Fibroblast of skin of right biceps (primary cell): ENCODE data around the gene SPATA1.
"Not testable (repeated sequence)": the region's sequence is repeated elsewhere in the genome, so short reads cannot be mapped to it uniquely, and the experiment has no call there.

Experiments used
- DNase-seq: peaks from one replicate; pipeline ENCODE4 v3.0.0-alpha.2; 2013

SPATA1 gene, protein sequence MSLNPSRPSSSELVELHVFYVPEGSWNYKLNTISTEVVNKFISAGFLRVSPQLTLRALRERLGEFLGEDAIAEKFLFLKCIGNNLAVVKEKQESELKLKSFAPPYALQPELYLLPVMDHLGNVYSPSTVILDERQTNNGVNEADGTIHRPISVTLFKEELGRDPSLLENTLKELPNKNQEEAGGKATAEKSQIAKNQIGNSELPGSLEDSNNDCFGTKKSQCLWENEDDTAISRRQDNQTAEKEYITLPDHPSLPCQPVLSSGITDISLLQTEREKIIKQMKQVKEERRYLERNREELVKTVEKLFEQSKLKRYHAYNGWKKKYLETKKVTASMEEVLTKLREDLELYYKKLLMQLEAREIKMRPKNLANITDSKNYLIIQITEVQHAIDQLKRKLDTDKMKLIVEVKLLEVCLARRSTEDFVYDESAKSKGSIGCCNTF

DNA sequence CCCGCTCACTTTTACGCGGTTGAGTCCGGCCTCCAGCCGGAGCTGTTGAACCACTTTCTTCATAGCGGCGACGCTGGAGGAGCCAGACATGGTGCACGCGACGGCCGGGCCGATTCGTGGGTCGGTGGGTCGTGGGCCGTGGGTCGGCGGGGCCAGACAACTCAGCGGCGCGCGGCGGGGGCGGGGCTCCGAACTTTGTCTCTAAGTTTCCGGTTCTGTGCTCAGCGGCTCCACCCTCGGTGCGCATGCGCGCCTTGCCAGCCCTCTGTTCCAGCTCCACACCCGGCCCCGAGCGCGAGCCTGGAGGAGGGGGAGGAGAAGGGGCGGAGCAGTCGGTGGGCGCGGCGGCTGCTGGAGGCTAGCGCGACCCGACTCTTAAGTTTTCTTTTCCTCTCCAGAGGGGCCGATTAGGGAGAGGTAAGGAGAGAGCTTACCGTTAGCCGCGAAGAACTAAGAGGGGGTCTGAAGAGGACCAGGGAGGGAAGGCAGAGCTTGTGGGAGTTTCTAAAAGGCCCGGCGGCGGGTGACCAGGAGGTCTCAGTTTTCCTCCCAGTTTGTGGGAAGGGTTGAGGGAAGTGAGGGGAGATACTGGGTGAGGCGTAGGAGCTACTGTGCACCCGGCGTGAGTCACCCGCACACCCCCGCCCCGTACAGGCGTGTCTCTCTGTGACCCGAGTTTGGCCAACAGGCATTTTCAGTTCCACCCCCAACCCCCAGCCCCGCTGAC is at the start of gene SPATA1, which contains the start of gene GNG5:
SPATA1 (plus strand) TSS at position 385 of the 727 bp plus-strand sequence. CDS start 9,974 bp downstream, outside the sequence.
GNG5 (minus strand) TSS at position 580 of the 727 bp plus-strand sequence; CDS start at position 90, 490 bp downstream.
- DNase-seq, result peak; percentile 97

DNA sequence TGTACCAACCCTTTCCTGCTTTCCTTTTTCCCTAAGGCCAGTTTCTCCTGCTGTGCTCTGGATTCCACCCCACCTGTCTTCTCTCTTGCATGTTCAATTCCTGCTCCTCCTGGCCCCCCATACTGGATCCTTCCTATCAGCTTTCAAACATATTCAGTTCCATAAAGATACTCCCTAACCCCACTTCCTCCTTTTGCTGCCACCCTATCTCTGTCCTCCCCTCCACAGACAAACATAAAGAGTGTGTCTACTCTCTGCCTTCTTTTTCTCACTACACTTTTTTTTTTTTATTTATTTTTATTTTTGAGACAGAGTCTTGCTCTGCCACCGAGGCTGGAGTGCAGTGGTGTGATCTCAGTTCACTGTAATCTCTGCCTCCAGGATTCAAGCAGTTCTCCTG is 44.1 kb upstream of the SPATA1 start:
- DNase-seq, result no peak

- DNase-seq, result no peak
Observed at GRCh38 chr1:84467298-84467697, 38.9 kb upstream of the SPATA1 start.

- DNase-seq, result no peak
Observed at GRCh38 chr1:84476225-84476624, 30.0 kb upstream of the SPATA1 start.

GRCh38 chr1:84478876-84479868 is 27.0 kb upstream of the SPATA1 start, which contains the start of gene RPF1:
Gene RPF1 (plus strand): TSS chr1:84479266. CDS start chr1:84479282, 16 bp downstream.
- peak; percentile 87 for DNase-seq

GRCh38 chr1:84479998-84480397 is 26.2 kb upstream of the SPATA1 start:
- no peak for DNase-seq

GRCh38 chr1:84480650-84481049 is 25.5 kb upstream of the SPATA1 start:
- no peak for DNase-seq

- DNase-seq, result no peak
Observed at GRCh38 chr1:84481317-84481716, 24.9 kb upstream of the SPATA1 start.

DNA sequence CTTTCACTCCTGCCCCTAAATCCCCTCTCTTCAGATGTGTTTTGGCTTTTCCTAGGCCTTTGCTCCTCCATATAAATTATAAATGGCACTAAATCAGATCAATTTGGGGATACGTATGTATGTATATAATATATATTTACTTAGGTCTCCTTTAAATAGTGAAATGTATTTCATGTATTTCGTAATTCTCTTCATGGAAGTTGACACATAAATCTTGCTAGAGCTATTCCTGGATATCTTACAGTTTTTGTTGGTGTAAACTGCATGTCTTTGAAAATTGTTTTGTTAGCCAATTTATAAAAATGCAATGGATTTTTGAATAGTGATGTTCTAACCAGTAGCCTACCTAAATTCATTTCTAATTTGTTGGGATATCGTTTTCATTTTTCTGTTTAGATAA is 18.1 kb upstream of the SPATA1 start:
- DNase-seq, result no peak

DNA sequence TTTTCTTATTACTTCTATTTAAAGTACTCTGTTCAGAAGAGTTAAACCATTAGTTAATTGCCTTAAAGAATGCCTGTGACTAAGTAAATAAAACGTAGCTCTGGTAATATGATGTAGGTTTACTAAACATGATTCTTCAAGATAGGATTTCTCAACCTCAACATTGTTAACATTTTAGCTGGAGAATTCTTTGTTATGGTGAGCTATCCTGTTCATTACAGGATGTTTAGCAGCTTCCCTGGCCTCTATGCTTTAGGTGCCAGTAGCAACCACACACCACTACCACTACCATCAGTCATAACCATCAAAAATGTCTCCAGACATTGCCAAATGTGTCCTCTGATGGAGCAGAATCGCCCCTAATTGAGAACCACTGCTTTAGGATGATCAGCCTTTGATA is 16.4 kb upstream of the SPATA1 start:
- no peak for DNase-seq

GRCh38 chr1:84492726-84493125 is 13.5 kb upstream of the SPATA1 start:
- no peak for DNase-seq

GRCh38 chr1:84493747-84494146 is 12.4 kb upstream of the SPATA1 start:
- no peak for DNase-seq

- DNase-seq, result no peak
Observed at GRCh38 chr1:84496498-84496897, 9.7 kb upstream of the SPATA1 start.

DNA sequence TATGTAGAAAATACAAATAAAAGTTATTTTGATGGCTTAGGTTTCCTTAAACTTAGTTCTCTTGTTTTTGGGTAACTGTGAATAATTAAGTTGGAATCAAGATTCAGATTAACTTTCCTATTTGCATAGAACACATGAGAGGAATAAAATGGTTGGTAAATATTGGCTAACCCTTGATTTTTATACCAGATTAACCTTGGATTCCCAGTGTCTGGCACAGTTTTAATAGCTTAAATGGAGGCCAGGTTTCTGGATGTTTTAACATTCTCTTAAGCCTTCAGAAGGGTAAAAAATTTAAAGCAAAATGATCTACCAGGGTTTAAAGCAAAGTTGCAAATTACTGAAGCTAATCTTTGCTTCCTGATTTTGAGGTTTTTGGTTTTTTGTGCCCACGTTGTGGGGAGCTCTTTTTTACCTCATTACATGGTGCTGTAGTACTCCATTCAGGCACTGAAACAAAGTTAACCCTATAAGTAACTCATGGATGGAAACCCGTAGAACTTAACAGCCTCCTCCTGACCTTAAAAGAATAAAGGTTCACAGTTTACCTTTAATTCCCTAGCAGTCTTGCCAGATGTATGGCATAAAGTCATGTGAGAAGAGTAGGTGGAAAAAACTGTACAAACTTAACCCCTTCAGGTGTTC is 8.4 kb upstream of the SPATA1 start:
- DNase-seq, result no peak

GRCh38 chr1:84502927-84503326 is 3.3 kb upstream of the SPATA1 start:
- DNase-seq, result no peak

DNA sequence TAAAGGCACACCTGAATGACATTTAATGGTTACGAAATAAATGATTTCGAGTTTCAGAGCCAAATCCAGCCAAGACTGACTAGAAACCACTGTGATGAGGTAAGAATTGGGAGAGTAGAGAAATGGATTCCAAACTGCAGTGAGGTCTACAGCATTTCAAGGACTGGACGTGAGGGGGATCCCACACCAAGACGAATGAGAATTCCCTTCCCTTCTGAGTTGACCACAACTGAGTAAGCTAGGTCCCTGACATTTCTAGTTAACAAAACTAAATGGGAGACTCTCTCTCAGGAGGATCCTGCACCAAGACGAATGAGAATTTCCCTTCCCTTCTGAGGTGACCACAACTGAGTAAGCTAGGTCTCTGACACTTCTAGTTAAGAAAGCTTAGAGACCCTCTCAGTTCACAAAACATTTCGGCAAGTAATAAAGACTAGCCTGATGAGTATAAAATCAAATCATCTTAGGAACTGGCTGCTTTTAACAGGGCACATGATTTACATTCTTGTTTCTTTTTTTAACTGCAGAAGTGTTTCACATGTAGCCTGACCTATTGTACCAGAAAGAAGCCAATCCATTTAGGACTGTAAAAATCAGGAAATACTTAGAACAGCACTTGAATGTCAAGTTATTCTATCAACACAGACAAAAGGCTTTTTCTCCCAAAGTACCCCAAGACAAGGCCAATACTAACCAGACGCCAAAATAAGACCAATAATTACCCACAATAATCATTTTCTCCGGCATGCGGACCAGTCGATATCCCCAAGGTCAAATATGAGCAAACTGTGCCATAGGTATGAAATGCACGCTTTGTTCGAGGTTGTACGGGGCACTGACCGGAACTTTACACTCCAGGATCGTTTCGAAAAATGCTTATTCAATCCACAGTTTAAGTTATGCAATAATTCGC is 1.4 kb upstream of the SPATA1 start:
- peak; percentile 73 for DNase-seq

DNA sequence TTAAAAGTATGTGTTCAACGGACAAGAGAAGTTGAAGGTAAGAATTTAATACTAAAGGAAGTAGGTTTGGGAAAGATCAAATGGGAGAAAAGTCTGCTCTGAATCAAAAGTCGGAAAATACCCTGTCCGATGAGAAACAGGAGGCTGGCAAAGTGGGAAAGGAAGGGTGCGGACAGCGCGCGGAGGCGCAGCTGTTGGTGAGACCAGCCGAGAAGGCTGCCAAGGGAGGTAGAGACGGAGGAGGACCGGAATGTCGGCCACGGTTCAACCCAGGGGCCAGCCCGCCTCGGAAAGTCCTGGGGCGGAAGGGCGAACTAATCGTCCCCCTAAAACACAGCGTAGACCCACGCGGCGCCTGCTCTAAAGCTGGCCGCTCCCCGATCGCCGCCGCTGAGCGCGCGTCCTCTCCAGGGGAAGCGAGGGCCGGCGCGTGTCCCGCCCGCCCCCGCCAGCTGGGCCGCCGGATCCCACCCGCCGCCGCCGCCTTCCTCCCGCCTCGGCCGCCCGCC is 639 bp upstream of the SPATA1 start:
- no peak for DNase-seq

DNA sequence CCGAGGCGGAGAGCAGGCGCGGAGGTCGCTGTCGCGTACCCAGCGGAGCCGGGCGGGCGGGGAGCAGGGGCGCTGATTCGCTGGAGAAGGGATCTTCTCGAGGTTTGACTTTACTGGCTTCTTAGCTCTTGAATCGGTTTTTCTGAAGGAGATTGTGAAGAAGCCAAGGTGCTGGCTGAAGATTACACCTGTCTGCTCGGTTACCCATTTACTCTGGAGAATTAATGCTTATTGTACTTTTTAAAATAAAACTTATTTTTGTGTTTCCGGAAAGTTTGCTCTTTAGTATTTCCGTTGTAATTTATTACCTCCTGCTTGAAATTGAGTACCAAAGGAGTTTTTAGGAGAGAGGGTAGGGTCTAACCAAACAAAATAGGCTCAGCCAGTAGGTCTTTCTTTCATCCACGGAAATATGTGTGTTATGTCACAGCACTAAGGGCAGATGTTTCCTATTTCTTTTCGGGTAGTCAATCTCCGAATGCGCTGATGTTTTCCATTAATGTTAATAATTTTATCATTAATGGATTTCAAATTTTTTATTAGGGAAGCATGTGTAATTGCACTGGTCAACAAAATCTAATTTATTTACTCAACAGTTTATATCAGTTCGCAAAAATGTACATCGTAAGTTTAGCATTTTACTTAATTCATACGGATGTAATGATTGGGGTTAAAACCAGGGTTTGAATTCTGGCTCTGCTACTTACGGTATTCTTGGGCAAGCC is 705 bp downstream of the SPATA1 start:
- DNase-seq, result no peak

DNA sequence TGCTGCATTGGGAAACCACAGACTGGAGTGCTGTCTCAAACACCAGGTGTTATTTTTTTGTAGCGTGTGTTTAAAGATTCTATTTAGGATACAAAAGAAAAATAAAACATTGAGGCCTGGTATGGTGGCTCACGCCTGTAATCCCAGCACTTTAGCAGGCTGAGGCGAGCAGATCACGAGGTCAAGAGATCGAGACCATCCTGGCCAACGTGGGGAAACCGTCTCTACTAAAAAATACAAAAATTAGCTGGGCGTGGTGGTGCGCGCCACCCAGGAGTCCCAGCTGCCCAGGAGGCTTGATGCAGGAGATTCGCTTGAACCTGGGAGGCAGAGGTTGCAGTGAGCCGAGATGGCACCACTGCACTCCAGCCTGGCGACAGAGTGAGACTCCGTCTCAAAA is 1.7 kb downstream of the SPATA1 start:
- not testable (repeated sequence) for DNase-seq

DNA sequence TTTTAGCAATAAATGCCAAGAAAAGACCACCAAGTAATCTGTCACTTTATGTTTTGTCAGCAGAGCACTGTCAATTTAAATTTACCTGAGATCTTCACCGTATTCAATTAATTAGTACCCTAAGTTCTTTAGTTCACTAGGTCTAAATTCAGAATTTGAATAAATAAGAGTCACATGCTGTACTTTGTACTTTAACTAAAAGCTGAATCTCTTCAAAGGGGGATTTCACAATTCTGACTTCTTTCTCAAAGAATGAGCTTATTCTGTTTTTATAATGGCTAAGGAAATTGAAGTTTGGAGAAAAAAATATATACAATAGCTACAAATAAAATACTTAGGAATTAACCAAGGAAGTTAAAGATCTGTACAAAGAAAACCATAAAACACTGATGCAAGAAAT is 2.3 kb downstream of the SPATA1 start:
- DNase-seq, result no peak
